GM18505 (cell line): ENCODE measurements around the gene GRAPL.
"Not testable (repeated sequence)": the region's sequence is repeated elsewhere in the genome, so short reads cannot be mapped to it uniquely, and the experiment has no call there.

Experiments used
- ATAC-seq: cut with Tn5 transposase; IDR thresholded peaks from one replicate; pipeline ENCODE4 v1.9.1; 2021; ENCODE audit not compliant: unreplicated experiment

The GRAPL gene

DNA sequence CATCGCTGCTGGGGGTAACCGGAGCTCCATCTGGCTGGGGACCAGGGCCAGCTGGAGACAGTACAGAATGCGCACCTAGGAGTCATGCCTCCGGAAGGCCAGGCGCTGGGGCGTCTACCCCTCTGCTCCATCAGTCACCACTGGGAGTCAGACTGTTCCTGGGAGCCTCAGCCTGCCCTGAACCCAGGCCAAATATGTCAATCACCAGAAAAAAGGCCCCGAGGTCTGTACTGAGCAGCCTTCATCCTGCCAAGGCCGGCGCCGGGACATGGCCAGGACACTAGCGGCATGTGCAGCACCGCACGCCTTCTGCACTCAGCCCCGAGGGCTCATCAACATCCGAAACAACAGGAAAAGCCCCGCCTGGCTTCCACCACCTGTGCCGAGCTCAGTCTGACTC is 8.7 kb downstream of the GRAPL start:
- not testable (repeated sequence) for ATAC-seq

DNA sequence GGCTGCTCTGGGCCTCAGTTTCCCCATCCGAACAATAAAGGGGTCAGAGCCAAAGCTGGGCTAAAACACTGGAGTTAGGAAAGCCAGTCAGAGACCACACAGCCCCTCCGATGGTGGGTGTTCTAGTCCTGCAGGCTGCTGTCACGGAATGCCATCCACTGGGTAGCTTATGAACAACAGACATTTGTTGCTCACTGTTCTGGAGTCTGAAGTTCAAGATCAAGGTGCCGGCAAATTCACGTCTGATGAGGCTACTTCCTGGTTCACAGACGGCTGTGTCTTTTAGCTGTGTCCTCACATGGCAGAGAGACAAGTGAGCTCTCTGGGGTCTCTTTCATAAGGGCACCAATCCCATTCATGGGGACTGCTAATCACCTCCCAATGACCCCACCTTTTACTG is 9.2 kb downstream of the GRAPL start:
- ATAC-seq, result not testable (repeated sequence)

GRCh38 chr17:19137959-19138358 is 10.6 kb downstream of the GRAPL start:
- not testable (repeated sequence) for ATAC-seq

- peak; percentile 47 for ATAC-seq
These were observed 14.2 kb downstream of the GRAPL start for GRCh38 chr17:19141366-19142155.

- not testable (repeated sequence) for ATAC-seq
These were observed 15.0 kb downstream of the GRAPL start for GRCh38 chr17:19142419-19142818.

GRCh38 chr17:19143097-19143777 is 15.8 kb downstream of the GRAPL start:
- not testable (repeated sequence) for ATAC-seq

- ATAC-seq, result not testable (repeated sequence)
These were observed 17.0 kb downstream of the GRAPL start for GRCh38 chr17:19144373-19144772.

- not testable (repeated sequence) for ATAC-seq
These were observed 18.1 kb downstream of the GRAPL start for GRCh38 chr17:19145471-19145870.

DNA sequence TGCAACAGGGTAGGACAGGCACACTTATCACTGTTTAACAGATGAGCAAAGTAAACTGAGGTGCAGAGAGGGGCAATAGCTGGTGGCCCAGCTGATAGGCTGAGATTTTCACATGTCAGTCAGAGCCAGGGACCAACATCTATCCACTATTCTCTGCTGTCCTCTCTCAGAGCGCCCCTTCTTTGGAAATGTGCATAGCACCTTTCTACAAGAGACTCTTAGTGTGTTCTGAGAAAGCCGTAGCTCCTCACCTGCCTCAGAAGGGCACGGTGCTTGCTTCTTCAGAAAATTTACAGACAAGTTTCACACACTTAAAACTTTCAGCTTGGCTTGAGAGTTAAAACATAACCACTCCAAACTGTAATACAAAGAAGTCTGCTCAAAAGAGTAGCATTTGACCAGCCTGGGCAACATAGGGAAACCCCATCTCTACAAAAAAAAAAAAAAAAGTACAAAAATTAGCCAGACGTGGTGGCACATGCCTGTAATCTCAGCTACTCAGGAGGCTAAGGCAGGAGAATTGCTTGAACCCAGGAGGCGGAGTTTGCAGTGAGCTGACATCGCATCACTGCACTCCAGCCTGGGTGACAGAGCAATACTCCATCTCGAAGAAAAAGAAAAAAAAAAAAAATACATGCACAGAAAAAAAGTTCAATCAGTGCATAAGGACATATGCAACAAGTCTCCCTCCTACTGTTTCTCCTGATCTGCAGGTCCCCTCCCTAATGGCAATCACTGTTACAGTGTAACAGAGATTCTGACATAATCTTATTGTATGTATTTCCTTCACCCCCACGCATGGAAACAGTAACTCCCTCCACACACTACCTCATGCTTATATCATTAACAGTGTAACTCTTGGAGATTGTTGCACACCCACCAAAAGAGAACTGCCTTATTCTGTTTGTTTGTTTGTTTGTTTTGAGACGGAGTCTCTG is 23.6 kb downstream of the GRAPL start:
- ATAC-seq, result not testable (repeated sequence)

DNA sequence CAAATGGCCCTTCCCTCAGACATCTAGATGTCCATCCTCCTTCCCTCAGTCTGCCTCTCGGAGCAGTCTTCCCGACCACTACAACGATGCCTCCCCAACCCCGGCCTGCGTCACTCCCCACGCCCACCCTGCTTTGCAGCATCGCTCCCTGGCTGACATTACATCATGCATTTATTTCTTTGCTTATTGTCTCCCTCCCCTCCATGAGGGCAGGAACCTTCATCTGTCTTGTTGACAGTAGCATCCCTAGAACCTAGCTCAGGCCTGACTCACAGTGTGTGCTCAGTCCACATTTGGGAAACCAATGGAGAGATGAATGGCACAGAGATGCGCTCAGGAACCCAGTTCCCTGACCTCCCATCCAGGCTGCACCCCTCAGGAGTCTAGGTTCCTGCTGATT is 30.2 kb downstream of the GRAPL start:
- not testable (repeated sequence) for ATAC-seq

DNA sequence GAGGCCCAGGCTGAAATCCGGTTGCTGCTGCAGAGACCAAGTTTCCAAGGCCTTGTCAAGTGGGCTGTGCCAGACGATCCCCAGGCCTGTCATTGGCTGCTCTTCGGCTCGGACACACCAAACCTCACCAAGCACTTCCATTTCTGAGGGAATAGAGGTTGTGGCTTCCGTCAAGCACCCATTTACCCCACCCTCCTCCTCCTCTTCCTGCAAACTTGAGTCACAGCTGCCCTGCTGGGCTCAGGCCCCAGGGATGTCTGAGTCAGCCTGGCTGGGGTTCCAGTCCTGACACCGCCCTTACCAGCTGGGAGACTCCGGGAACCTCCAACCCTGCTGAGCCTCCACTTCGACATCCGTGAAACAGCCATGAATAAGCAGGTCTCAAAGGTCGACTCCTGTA is 31.1 kb downstream of the GRAPL start:
- ATAC-seq, result not testable (repeated sequence)

GRCh38 chr17:19158938-19159337 is 31.5 kb downstream of the GRAPL start:
- ATAC-seq, result not testable (repeated sequence)

GRCh38 chr17:19161308-19162107 is 34.1 kb downstream of the GRAPL start:
- not testable (repeated sequence) for ATAC-seq

DNA sequence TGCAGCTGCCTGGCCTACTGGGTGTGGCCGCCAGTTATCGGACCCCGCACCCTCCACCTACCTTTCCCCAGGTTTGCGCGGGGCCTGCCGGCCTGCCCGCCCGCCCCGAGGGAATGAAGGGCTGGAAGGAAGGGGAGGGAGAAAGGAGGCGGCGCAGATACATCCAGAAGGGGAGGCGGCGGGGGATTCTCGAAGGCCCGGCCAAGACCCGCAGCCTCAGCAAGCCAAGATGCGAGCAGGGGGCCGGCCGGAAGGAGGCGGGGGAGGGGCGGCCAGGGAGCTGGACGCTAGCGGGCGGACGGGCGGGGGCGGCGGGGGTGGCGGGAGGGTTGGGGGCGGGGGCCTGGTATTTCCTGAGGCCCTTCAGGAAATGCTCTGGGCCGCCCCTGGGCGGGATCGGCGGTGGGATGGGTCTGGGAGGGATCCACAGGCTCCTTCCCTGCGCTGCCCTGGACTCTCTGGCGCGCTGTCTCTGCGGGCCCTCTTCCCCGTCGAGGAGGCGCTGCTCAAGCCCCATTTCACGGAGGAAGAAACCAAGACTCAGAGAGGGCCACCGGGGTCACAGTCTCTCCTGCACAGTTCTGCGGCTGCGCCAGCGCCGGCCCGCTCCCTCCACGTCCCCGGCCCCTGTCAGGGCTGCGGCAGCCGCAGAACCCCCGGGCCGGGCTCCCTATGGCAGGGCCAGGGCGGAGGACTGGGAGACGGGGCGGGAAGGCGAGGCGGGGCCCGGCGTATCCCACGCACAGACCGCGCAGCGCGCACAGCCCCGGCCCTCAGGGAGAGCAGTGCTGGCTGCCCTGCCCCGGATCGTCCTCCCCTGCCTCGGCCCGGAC is 35.2 kb downstream of the GRAPL start:
- ATAC-seq, result not testable (repeated sequence)

- ATAC-seq, result not testable (repeated sequence)
These were observed 47.0 kb downstream of the GRAPL start for GRCh38 chr17:19174422-19174821.

- ATAC-seq, result peak; percentile 90
These were observed 48.0 kb downstream of the GRAPL start for GRCh38 chr17:19175410-19175809.

DNA sequence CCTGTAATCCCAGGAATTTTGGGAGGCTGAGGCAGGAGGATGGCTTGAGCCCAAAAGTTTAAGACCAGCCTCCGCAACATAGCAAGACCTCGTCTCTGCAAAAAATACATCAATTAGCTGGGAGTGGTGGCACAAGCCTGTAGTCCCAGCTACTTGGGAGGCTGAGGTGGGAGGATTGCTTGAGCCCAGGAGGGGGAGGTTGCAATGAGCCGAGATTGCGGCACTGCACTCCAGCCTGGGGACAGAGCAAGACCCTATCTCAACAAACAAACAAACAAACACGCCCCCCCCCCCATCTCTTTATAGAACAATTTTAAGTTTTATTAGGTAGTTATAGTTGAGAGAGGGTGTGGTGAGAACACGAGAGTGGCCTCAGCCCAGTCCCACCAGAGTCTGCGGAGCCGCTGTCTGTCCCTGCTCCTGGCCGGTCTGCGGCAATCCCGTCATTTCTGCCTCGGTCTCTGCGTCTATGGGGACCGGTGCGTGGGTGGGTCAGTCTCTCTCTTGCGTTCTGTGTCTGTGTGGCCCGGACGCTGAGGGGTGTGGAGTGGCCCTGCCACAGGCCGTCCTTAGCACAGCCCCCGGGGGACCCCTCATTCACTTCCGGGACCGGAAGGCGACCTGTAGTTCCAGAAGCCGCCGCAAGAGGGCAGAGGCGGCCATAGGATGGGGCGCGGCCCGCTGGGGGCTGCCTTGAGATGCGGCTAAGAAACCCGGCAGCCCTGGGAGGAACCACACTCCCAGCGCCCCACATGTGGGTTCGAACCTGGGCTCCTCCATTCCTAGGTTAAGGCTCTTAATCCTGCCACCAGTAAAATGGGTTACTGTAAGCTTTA is 53.9 kb downstream of the GRAPL start:
- ATAC-seq, result peak; percentile 83
